Motor neuron (in vitro differentiated cells): ENCODE data around the gene DGKQ. TPM values are rescaled to one million over a fixed set of nuclear protein-coding genes. Genes with fewer than 3 reads are reported as not detected.
A peak's percentile ranks its signal among the peaks of the same experiment; 100 is the strongest.

ENCODE experiments used
- ATAC-seq, 8 experiments: fragments of 200-7000 bp; cut with Tn5 transposase; replicated peaks in 6 of 8; 2 replicates each; pipeline ENCODE4 v1.8.0; 2021; ENCODE audit warnings: mild to moderate bottlenecking in 8 of 8, moderate library complexity in 8 of 8
- H3K27ac ChIP-seq, 2 donors: fragments of 250-450 bp; sonication (Bioruptor Pico); 2 replicates each; pipeline ENCODE4 v1.9.0; 2021; ENCODE audit warnings: antibody characterized with exemption in 2 of 2, mild to moderate bottlenecking in 2 of 2, moderate library complexity in 1 of 2
- H3K4me1 ChIP-seq, 2 donors: fragments of 250-450 bp; sonication (Bioruptor Pico); replicated peaks in 1 of 2; 2 replicates each; pipeline ENCODE4 v1.6.1; 2021; ENCODE audit warnings: antibody characterized with exemption in 2 of 2, mild to moderate bottlenecking in 2 of 2, moderate library complexity in 1 of 2
- H3K4me3 ChIP-seq, 5 donors: fragments of 250-450 bp; sonication (Bioruptor Pico); 2 replicates each; pipeline ENCODE4 v1.9.0; 2021; ENCODE audit warnings: antibody characterized with exemption in 5 of 5, mild to moderate bottlenecking in 5 of 5, moderate library complexity in 4 of 5
- WGBS, 10 experiments: fragments of 450-650 bp; shearing (Covaris generic); methylation state at CpG; one replicate each; pipeline ENCODE4 v1.0.0; 2022; 5-methylcytosine and 5-hydroxymethylcytosine counted together
- in situ Hi-C, 9 experiments: fragments of 400-800 bp; cut with MboI; loops; one replicate each; pipeline ENCODE4 v1.15.0; 2021; ENCODE audit warnings: low sequenced_read_pairs in 9 of 9, low pct_unique_long_range_greater_than_20kb in 2 of 9; ENCODE audit not compliant: unreplicated experiment in 9 of 9
- total RNA-seq, 8 experiments: library from RNA; unstranded; fragments of 300-600 nt; gene quantifications; 2 replicates each; pipeline versions ENCODE4 v1.2.3 to v1.2.4, GENCODE V29; 2022

Gene DGKQ, protein sequence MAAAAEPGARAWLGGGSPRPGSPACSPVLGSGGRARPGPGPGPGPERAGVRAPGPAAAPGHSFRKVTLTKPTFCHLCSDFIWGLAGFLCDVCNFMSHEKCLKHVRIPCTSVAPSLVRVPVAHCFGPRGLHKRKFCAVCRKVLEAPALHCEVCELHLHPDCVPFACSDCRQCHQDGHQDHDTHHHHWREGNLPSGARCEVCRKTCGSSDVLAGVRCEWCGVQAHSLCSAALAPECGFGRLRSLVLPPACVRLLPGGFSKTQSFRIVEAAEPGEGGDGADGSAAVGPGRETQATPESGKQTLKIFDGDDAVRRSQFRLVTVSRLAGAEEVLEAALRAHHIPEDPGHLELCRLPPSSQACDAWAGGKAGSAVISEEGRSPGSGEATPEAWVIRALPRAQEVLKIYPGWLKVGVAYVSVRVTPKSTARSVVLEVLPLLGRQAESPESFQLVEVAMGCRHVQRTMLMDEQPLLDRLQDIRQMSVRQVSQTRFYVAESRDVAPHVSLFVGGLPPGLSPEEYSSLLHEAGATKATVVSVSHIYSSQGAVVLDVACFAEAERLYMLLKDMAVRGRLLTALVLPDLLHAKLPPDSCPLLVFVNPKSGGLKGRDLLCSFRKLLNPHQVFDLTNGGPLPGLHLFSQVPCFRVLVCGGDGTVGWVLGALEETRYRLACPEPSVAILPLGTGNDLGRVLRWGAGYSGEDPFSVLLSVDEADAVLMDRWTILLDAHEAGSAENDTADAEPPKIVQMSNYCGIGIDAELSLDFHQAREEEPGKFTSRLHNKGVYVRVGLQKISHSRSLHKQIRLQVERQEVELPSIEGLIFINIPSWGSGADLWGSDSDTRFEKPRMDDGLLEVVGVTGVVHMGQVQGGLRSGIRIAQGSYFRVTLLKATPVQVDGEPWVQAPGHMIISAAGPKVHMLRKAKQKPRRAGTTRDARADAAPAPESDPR
- 10 to 100 TPM in 2 of 8 experiments, 1 to 10 TPM in 6; 2.9 to 11.7 (median 6.7) TPM for total RNA-seq

DNA sequence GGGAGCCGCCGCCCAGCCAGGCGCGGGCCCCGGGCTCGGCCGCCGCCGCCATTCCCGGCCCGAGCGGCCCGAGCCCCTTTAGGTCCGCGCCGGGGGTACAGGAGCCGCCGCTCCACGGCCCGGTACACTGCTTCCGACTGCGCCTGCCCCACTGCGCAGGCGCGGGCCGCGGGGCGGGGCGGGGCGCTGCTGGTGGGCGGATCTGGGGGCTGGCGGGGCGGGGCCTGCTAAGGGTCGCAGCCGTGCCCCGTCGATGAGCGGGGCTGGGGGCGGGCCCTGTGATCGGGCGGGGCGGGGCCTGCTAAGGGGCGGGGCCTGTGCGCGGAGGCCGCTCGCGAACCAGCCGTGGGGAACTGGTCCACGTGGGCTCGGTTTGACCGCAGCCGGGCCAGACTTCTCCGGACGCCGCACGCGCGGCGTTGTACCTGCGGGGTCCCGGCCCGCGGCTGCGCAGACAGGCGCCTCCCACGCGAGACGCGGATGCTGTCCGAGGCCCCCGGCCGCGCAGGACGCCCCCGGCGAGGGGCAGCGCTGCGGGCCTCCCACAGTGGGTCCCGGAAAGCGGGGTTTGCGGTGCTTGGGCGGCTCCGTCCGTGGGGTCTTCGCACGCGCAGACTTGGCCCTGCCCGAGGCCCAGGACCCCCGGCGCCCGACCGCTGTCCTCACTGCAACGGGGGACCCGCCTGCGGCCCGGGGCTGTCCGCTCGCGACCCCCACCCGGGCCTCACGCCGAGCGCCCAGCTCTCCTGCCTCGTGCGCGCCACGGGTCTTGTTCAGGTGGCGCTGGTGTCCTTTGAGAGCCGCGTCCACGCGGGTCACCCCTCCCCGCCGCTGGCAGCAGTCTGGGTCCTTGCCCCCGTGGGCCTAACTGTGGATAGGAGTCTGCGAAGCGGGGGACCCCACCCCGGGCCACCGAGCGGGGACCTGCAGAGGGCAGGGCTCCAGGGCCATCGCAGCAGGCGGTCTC lies at the start of gene DGKQ:
Gene DGKQ, minus strand, starts transcription at position 139 of the 967 bp plus-strand sequence. Its CDS starts 87 bp downstream, at position 52.
- 49 to 80% methylated on average over 6 to 10 of the region's 123 CpGs; no CpG with 5 or more reads in 8 of the 10 experiments for WGBS, 10 experiments
- H3K4me3 ChIP-seq: peak within 1 kb of the TSS; percentile 53 to 94 (median 60)
- in situ Hi-C loops: no loop called here
- peaks cover 10 to 12% of the 10 kb centered on the region in 2 donors for H3K4me1 ChIP-seq
- peak; percentile 74 to 89 (median 86) for ATAC-seq
- no peak within 1 kb of the TSS for H3K27ac ChIP-seq

DNA sequence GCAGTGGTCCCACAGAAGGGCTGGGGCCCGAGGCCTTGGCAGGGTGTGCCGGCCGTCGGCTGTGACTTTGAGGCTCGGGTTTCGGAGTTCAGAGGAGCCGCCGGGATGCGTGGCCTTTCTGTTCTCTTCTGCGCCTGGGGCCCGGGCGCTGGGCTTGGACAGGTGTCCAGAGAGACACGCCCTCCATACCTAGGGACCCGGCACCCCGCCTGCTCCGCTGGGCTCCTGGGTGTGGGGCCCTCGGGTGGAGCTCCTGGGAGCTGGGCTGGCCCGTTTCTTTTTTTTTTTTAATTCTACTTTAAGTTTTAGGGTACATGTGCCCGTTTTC lies 49.3 kb upstream of the DGKQ start:
- no peak overlapping the region for H3K4me3 ChIP-seq
- in situ Hi-C loops: no loop called here
- peak in 2 of 8 experiments; percentile 8 to 11 for ATAC-seq
- WGBS, 10 experiments: 100% methylated on average over 3 of the region's 19 CpGs; no CpG with 5 or more reads in 9 of the 10 experiments
- H3K27ac ChIP-seq: no peak overlapping the region
- H3K4me1 ChIP-seq: peaks cover 34 to 42% of the 10 kb centered on the region in 2 donors

DNA sequence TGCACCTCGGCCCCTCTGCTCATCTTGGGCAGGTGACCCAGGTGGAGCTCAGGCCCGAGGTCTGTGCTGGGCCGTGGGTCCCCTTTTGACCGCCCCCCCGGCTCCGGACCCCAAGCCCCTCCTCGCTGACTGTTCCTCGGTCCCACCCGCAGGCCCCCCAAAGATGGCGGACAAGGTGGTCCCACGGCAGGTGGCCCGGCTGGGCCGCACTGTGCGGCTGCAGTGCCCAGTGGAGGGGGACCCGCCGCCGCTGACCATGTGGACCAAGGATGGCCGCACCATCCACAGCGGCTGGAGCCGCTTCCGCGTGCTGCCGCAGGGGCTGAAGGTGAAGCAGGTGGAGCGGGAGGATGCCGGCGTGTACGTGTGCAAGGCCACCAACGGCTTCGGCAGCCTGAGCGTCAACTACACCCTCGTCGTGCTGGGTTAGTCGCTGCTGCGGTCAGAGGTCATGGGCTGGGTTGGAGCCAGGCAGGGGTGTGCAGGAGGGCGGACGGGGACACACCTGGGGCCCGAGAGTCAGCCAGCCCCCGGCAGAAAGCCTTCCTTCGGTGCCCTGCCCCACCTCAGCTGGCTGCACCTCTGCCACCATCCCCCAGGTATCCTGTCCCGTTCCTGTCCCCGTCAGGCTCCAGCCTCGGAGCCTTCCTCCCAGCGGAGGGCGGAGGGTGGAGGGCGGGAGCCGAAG lies 48.8 kb upstream of the DGKQ start:
- in situ Hi-C loops: no loop called here
- H3K4me1 ChIP-seq: peaks cover 34 to 42% of the 10 kb centered on the region in 2 donors
- WGBS, 10 experiments: 80% methylated on average over 1 of the region's 46 CpGs; no CpG with 5 or more reads in 9 of the 10 experiments
- H3K27ac ChIP-seq: no peak overlapping the region
- no peak for ATAC-seq
- H3K4me3 ChIP-seq: no peak overlapping the region

DNA sequence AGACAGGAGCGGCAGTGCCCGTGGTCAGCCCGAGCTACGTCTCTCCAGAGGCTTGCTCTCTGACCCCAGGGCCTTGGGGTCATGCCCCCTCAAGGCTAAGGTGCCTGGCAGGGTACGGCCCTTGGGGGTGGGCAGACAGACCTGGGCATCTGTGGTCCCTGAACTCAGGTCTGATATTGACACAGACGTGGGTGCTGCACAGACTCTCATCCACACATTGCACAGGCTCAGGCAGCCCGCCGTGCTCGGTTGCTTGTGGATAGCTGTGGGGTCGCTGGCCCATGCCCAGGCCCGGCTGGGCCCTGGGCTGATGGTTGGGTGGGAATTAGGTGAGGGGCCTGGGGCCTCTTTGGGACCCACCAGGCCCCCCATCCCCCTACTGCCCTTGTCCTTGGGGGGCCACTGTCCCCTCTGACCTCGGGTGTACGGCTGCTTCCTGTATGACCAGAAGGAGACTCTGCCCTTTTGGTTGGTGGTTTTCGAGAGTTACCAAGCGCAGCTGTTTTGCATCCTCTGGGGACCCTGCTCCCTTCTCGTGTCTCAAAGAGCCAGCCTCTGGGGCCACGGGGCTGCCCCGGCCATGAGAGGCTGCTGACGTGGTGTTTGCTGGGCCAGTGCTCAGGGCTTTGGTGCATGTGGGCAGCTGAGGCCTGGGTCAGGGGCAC lies 48.1 kb upstream of the DGKQ start:
- H3K4me3 ChIP-seq: no peak overlapping the region
- in situ Hi-C loops: no loop called here
- H3K27ac ChIP-seq: no peak overlapping the region
- no peak for ATAC-seq
- H3K4me1 ChIP-seq: peaks cover 40 to 41% of the 10 kb centered on the region in 2 donors
- 100% methylated on average over 1 of the region's 19 CpGs; no CpG with 5 or more reads in 9 of the 10 experiments for whole genome bisulfite sequencing, 10 experiments

DNA sequence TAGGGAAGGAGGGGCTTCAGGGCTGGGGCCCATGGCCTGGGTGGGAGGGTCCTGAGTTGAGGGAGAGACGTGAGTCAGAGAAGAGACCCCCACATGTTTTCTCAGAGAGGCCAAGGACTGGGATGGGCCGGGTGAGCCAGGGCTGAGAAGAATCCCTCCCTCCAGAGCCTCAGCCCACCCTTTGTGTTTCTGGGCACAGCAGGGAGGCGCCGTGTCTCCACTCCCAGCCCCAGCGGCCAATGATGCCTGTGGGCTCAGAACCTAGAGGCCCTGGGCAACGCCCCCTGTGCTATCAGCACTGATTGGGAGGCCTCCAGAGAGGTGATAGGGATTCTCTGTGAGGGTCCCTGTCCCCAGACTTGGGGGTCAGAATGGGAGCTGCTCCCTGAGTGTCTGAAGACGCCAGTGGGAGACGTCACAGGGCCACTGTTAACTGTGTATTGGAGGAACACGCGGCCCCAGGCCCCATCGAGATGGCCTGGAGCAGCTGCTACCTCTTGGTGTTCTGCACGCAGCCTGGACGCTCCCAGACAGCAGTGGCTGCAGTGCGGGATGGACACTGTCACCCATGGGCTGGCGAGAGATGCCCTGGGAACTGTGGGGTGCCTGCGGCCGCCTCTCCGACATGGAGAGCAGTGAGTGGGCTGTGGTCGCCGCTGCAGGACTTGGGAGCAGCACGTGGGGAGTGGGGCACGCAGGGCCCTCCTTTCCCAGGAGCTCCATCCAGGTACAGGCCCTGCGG lies 46.5 kb upstream of the DGKQ start:
- Histone ChIP-seq H3K4me1 (peaks cover 51 to 54% of the 10 kb centered on the region in 2 donors), H3K27ac (no peak overlapping the region), H3K4me3 (no peak overlapping the region)
- 70 to 100% (median 82%) methylated on average over 2 to 11 of the region's 23 CpGs; no CpG with 5 or more reads in 7 of the 10 experiments for WGBS, 10 experiments
- peak; percentile 34 to 51 (median 42) for ATAC-seq
- in situ Hi-C loops: no loop called here

DNA sequence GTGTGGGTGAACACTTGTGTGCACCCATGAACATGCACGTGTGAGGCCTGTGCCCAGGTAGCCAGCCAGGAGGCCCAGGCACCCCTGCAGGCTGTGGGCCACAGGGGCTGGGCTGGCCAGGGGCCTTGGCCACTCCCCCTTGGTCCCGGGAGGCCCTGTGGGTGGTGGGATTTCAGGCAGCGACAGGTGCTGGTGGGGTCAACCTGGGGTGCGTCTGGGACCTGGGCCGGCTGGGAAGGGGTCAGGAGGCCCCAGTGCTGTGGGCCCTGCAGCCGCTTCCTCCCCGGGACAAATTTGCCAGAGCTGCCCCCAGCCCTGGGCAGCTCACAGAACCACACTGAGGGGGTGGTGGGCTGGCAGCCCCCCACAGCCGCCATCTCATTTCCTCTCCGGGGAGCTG lies 46.0 kb upstream of the DGKQ start:
- no CpG with 5 or more reads among the region's 9 CpGs for WGBS, 10 experiments
- no peak overlapping the region for H3K27ac ChIP-seq
- peaks cover 57 to 60% of the 10 kb centered on the region in 2 donors for H3K4me1 ChIP-seq
- in situ Hi-C loops: no loop called here
- no peak for ATAC-seq
- H3K4me3 ChIP-seq: no peak overlapping the region

DNA sequence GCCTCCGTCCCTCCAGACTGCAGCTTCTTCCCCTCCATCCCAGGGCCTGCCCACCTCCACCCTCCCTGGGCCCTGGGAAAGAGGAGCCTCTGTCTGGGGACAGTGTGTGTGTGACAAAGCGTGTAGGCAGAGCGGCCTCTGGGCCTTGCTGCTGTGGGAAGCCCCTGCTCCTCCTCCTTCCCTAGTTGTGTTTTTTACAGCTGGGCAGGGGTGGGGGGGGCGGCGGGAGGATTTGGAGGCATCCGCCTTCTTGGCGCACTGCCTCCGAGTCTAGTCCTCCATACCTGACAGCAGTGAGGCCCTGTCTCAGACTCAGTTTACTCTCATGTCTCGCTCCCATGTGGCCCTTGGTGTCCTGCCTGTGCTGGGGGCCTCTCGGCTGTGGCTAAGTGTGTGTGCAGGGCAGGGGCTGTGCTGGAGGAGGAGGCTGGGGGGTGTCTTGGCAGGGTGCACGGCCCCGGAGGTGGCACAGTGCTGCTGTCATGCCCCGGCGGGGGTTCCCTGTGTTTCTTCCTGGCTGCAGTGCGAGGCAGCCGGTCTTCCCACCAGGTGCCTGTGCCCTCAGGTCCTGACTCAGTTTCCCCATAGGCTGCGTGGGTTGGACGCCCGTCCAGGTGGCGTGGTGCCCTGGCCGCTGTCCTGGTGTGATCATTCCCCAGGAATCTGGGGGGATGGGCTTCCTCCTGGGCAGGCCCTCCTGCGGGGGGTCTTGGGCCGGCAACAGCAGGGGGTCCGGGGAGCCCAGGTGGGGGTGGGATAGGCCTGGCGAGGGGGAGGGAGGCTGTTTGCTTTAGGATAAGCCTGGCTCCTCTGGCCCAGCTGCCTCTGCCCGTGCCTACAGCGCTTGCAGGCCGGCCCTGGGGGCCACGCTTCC lies 45.0 kb upstream of the DGKQ start:
- in situ Hi-C loops: no loop called here
- H3K4me1 ChIP-seq: peaks cover 65 to 69% of the 10 kb centered on the region in 2 donors

DNA sequence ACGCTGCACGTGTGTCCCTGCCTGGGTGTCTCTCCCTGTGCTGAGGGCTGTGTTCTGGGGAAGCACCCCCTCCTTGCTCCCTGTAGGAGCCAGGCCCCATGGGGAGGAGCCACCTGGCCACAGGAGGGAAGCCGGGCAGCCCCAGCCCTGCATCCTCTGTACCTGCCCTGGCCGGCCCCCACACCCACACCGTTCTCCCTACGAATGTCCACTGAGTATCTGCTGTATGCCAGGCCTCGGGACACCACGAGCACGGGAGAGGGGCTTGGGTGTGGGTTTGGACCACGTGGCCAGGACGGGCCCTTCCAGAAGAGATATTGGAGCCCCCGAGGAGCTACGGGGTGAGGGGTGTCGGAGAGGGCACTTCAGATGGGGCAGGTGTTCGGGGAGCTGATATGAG lies 44.3 kb upstream of the DGKQ start:
- no peak overlapping the region for H3K4me3 ChIP-seq
- 100% methylated on average over 2 of the region's 15 CpGs; no CpG with 5 or more reads in 9 of the 10 experiments for WGBS, 10 experiments
- in situ Hi-C loops: no loop called here

More for the DNA sequence above, 45.0 kb upstream of the DGKQ start:
- Histone ChIP-seq H3K27ac (no peak overlapping the region), H3K4me3 (no peak overlapping the region)
- ATAC-seq: peak in 5 of 8 experiments; percentile 5 to 30 (median 20)
- WGBS, 10 experiments: 90 to 100% (median 90%) methylated on average over 1 to 4 of the region's 29 CpGs; no CpG with 5 or more reads in 7 of the 10 experiments

DNA sequence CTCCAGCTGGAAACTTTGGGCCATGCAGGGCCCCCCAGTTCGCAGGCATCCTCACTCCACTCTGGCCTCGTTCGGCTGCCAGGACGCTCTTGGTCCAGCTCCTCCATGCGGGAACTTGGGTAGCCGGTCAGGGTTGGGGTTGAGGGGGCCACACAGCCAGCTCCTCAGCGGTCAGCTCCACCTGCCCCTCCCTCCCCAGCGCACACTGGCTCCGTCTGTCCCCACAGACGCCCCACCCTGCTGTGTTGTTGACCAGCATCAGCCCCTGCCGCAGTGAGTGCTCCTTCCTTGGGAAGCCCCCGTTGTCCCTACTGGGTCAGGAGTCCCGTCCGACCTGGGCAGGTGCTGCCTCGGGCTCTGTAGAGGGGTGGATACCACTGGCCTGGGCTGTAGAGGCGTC lies 43.8 kb upstream of the DGKQ start:
- H3K27ac ChIP-seq: no peak overlapping the region
- in situ Hi-C loops: no loop called here
- peaks cover 65 to 72% of the 10 kb centered on the region in 2 donors for H3K4me1 ChIP-seq
- ATAC-seq: no peak
- no CpG with 5 or more reads among the region's 16 CpGs for WGBS, 10 experiments
- no peak overlapping the region for H3K4me3 ChIP-seq

More for the DNA sequence above, 44.3 kb upstream of the DGKQ start:
- H3K4me1 ChIP-seq: peaks cover 65 to 70% of the 10 kb centered on the region in 2 donors
- ATAC-seq: no peak
- H3K27ac ChIP-seq: no peak overlapping the region

DNA sequence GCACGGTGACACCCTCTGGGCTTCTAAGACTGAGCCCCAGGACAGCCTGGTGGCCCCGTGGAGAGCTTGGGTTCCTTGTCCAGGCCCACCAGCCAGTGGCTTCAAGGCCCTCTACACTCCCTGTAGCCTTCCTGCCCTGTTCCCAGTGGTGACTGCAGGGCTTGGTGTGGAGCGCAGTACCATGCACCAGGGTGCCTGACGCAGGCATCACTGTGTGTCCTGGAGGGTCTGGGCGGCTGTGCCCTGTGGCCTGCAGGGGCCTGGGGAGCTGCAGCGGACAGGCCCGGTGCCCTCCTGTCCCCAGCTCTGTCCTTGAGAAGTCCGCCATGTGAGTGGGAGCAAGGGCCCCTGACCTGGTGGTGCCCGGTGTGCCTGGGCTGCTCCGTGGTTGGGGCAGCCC lies 42.4 kb upstream of the DGKQ start:
- no peak overlapping the region for H3K4me3 ChIP-seq
- ATAC-seq: no peak
- WGBS, 10 experiments: 93% methylated on average over 3 of the region's 10 CpGs; no CpG with 5 or more reads in 9 of the 10 experiments
- peak overlapping the region; percentile 71 to 95 for H3K27ac ChIP-seq
- in situ Hi-C loops: no loop called here
- peaks cover 65 to 75% of the 10 kb centered on the region in 2 donors for H3K4me1 ChIP-seq
